Subcutaneous abdominal adipose tissue (tissue), 5 donors: ENCODE results near the gene SPAG4.

Source experiments
- H3K27ac ChIP-seq: one replicate; pipeline ENCODE4 v1.7.0; 2013; ENCODE audit warnings: low read depth, mild to moderate bottlenecking, inconsistent platforms, low read length, moderate library complexity
- H3K27me3 ChIP-seq, 5 donors: one replicate each; pipeline ENCODE4 v1.7.0; 2013; ENCODE audit warnings: low read length in 5 of 5, inconsistent platforms in 1 of 5; ENCODE audit not compliant: control insufficient read depth in 5 of 5, insufficient read depth in 4 of 5
- H3K36me3 ChIP-seq, 5 donors: one replicate each; pipeline ENCODE4 v1.7.0; 2013; ENCODE audit warnings: low read length in 5 of 5; ENCODE audit not compliant: control insufficient read depth in 5 of 5, insufficient read depth in 5 of 5
- H3K4me1 ChIP-seq, 5 donors: one replicate each; pipeline ENCODE4 v1.7.0; 2013; ENCODE audit warnings: low read length in 5 of 5, mild to moderate bottlenecking in 3 of 5, moderate library complexity in 1 of 5; ENCODE audit not compliant: control insufficient read depth in 5 of 5, insufficient read depth in 5 of 5
- H3K4me3 ChIP-seq, 5 donors: one replicate each; pipeline ENCODE4 v1.7.0; 2013; ENCODE audit warnings: low read length in 5 of 5, low read depth in 1 of 5
- H3K9ac ChIP-seq, 5 donors: one replicate each; pipeline ENCODE4 v1.7.0; 2013; ENCODE audit warnings: low read length in 5 of 5, mild to moderate bottlenecking in 4 of 5, moderate library complexity in 3 of 5
- H3K9me3 ChIP-seq, 5 donors: one replicate each; pipeline ENCODE4 v1.7.0; 2013; ENCODE audit warnings: low read length in 5 of 5; ENCODE audit not compliant: control insufficient read depth in 5 of 5
- donor health status: healthy.
- donor health status: healthy.
- donor health status: healthy.
- donor health status: healthy.
- donor health status: healthy.

SPAG4 gene

GRCh38 chr20:35615667-35616464 lies at the start of gene SPAG4:
Gene SPAG4 (plus strand): TSS chr20:35615829. CDS start chr20:35616004, 175 bp downstream.
- no peaks in the 10 kb centered on the region for H3K9me3 ChIP-seq
- H3K9ac ChIP-seq = peak within 1 kb of the TSS; percentile 26 to 80 (median 75)
- peak within 1 kb of the TSS; percentile 48 to 72 (median 65) for H3K4me3 ChIP-seq
- peak within 1 kb of the TSS; percentile 72 for H3K27ac ChIP-seq
- peaks cover 5 to 39% (median 36%) of the 10 kb centered on the region in 5 donors for H3K4me1 ChIP-seq
- peaks cover 0 to 2% (median under 1%) of the 10 kb centered on the region in 5 donors for H3K36me3 ChIP-seq
- H3K27me3 ChIP-seq = no peaks in the 10 kb centered on the region

- no peaks in the 10 kb centered on the region for H3K4me1 ChIP-seq
- H3K27ac ChIP-seq = no peak overlapping the region
- H3K27me3 ChIP-seq = no peaks in the 10 kb centered on the region
- no peak overlapping the region for H3K4me3 ChIP-seq
- no peak overlapping the region for H3K9ac ChIP-seq
- H3K9me3 ChIP-seq = peaks cover 0 to 7% (median 6%) of the 10 kb centered on the region in 5 donors
- H3K36me3 ChIP-seq = no peaks in the 10 kb centered on the region
Measured at GRCh38 chr20:35568645-35569044, 47.0 kb upstream of the SPAG4 start.

GRCh38 chr20:35571555-35571954 lies 44.1 kb upstream of the SPAG4 start:
- H3K4me3 ChIP-seq = no peak overlapping the region
- no peak overlapping the region for H3K27ac ChIP-seq
- no peak overlapping the region for H3K9ac ChIP-seq
- H3K27me3 ChIP-seq = no peaks in the 10 kb centered on the region
- H3K4me1 ChIP-seq = no peaks in the 10 kb centered on the region
- H3K36me3 ChIP-seq = no peaks in the 10 kb centered on the region
- peaks cover 0 to 12% (median 7%) of the 10 kb centered on the region in 5 donors for H3K9me3 ChIP-seq

- Histone ChIP-seq H3K27me3 (no peaks in the 10 kb centered on the region), H3K4me3 (no peak overlapping the region), H3K36me3 (no peaks in the 10 kb centered on the region), H3K9ac (no peak overlapping the region), H3K27ac (no peak overlapping the region), H3K9me3 (peaks cover 0 to 12% (median 7%) of the 10 kb centered on the region in 5 donors), H3K4me1 (no peaks in the 10 kb centered on the region)
Measured at GRCh38 chr20:35572838-35573237, 42.8 kb upstream of the SPAG4 start.

GRCh38 chr20:35575958-35576357 lies 39.7 kb upstream of the SPAG4 start:
- H3K36me3 ChIP-seq = no peaks in the 10 kb centered on the region
- peaks cover 0 to 3% (median 0%) of the 10 kb centered on the region in 5 donors for H3K27me3 ChIP-seq
- H3K27ac ChIP-seq = no peak overlapping the region
- H3K4me1 ChIP-seq = no peaks in the 10 kb centered on the region
- H3K4me3 ChIP-seq = no peak overlapping the region
- peaks cover 0 to 12% (median 7%) of the 10 kb centered on the region in 5 donors for H3K9me3 ChIP-seq
- no peak overlapping the region for H3K9ac ChIP-seq

GRCh38 chr20:35576816-35577215 lies 38.8 kb upstream of the SPAG4 start:
- H3K9me3 ChIP-seq = peaks cover 2 to 15% (median 11%) of the 10 kb centered on the region in 5 donors
- no peak overlapping the region for H3K4me3 ChIP-seq

GRCh38 chr20:35578469-35578868 lies 37.2 kb upstream of the SPAG4 start:
- peaks cover 0 to 15% (median 11%) of the 10 kb centered on the region in 5 donors for H3K9me3 ChIP-seq
- H3K4me1 ChIP-seq = no peaks in the 10 kb centered on the region
- H3K27ac ChIP-seq = no peak overlapping the region
- no peaks in the 10 kb centered on the region for H3K36me3 ChIP-seq
- H3K4me3 ChIP-seq = no peak overlapping the region
- no peak overlapping the region for H3K9ac ChIP-seq
- H3K27me3 ChIP-seq = peaks cover 0 to 3% (median 0%) of the 10 kb centered on the region in 5 donors

More at GRCh38 chr20:35576816-35577215, 38.8 kb upstream of the SPAG4 start:
- Histone ChIP-seq H3K4me1 (no peaks in the 10 kb centered on the region), H3K9ac (no peak overlapping the region), H3K27me3 (peaks cover 0 to 3% (median 0%) of the 10 kb centered on the region in 5 donors), H3K27ac (no peak overlapping the region), H3K36me3 (no peaks in the 10 kb centered on the region)

GRCh38 chr20:35579196-35579595 lies 36.4 kb upstream of the SPAG4 start:
- H3K4me1 ChIP-seq = no peaks in the 10 kb centered on the region
- no peaks in the 10 kb centered on the region for H3K36me3 ChIP-seq
- peaks cover 0 to 3% (median 0%) of the 10 kb centered on the region in 5 donors for H3K27me3 ChIP-seq
- no peak overlapping the region for H3K9ac ChIP-seq
- no peak overlapping the region for H3K4me3 ChIP-seq
- no peak overlapping the region for H3K27ac ChIP-seq
- H3K9me3 ChIP-seq = peaks cover 0 to 12% (median 9%) of the 10 kb centered on the region in 5 donors

- Histone ChIP-seq H3K9ac (no peak overlapping the region), H3K27me3 (peaks cover 0 to 3% (median 0%) of the 10 kb centered on the region in 5 donors), H3K4me3 (no peak overlapping the region), H3K4me1 (no peaks in the 10 kb centered on the region), H3K36me3 (no peaks in the 10 kb centered on the region), H3K9me3 (peaks cover 0 to 12% (median 9%) of the 10 kb centered on the region in 5 donors), H3K27ac (no peak overlapping the region)
Measured at GRCh38 chr20:35582131-35582530, 33.5 kb upstream of the SPAG4 start.

GRCh38 chr20:35582741-35583404 lies 32.8 kb upstream of the SPAG4 start:
- Histone ChIP-seq H3K27ac (no peak overlapping the region), H3K9me3 (peaks cover 0 to 12% (median 9%) of the 10 kb centered on the region in 5 donors), H3K4me3 (no peak overlapping the region), H3K27me3 (peaks cover 0 to 3% (median 0%) of the 10 kb centered on the region in 5 donors), H3K9ac (no peak overlapping the region), H3K36me3 (no peaks in the 10 kb centered on the region), H3K4me1 (no peaks in the 10 kb centered on the region)
